Mesenchymal stem cell (in vitro differentiated cells and primary cell): Measurements from ENCODE around the gene DLX2.
A peak's percentile ranks its signal among the peaks of the same experiment; 100 is the strongest.

ENCODE experiments used
- DNase-seq: peaks from one replicate; pipeline ENCODE4 v3.0.0-alpha.2; 2013
- H2AFZ ChIP-seq: one replicate; pipeline ENCODE4 v1.6.1; 2013; ENCODE audit warnings: low read depth, mild to moderate bottlenecking, control low read depth, inconsistent platforms, low read length, moderate library complexity
- H2AK5ac ChIP-seq: 2 replicates; pipeline ENCODE4 v1.6.1; 2013; ENCODE audit warnings: low read length, moderate library complexity, mild to moderate bottlenecking, inconsistent platforms; ENCODE audit not compliant: severe bottlenecking
- H2BK120ac ChIP-seq: one replicate; pipeline ENCODE4 v1.6.1; 2013; ENCODE audit warnings: low read depth, mild to moderate bottlenecking, inconsistent platforms, low read length, moderate library complexity
- H2BK12ac ChIP-seq, 2 experiments: one replicate each; pipeline ENCODE4 v1.6.1; 2013; ENCODE audit warnings: inconsistent platforms in 2 of 2, low read length in 2 of 2, mild to moderate bottlenecking in 2 of 2, moderate library complexity in 2 of 2, control low read depth in 1 of 2
- H2BK15ac ChIP-seq: one replicate; pipeline ENCODE4 v1.6.1; 2013; ENCODE audit warnings: mild to moderate bottlenecking, low read depth, inconsistent platforms; ENCODE audit not compliant: poor library complexity, severe bottlenecking
- H2BK5ac ChIP-seq: 2 replicates; pipeline ENCODE4 v1.6.1; 2013; ENCODE audit warnings: low read depth, mild to moderate bottlenecking, low read length, control low read depth, inconsistent platforms; ENCODE audit not compliant: poor library complexity, severe bottlenecking
- H3K14ac ChIP-seq, 2 experiments: one replicate each; pipeline ENCODE4 v1.6.1; 2013; ENCODE audit warnings: inconsistent platforms in 2 of 2, low read length in 2 of 2, control low read depth in 1 of 2, mild to moderate bottlenecking in 1 of 2, moderate library complexity in 1 of 2
- H3K18ac ChIP-seq, 2 experiments: one replicate each; pipeline ENCODE4 v1.6.1; 2013; ENCODE audit warnings: inconsistent platforms in 2 of 2, low read length in 2 of 2, control low read depth in 1 of 2, low read depth in 1 of 2, mild to moderate bottlenecking in 1 of 2
- H3K23ac ChIP-seq, 2 experiments: one replicate each; pipeline ENCODE4 v1.6.1; 2013; ENCODE audit warnings: inconsistent platforms in 2 of 2, low read length in 2 of 2, mild to moderate bottlenecking in 2 of 2, moderate library complexity in 2 of 2, control low read depth in 1 of 2
- H3K27ac ChIP-seq: 2 replicates; pipeline ENCODE4 v1.5.1; 2013; ENCODE audit warnings: mild to moderate bottlenecking, moderate library complexity, low read length, control low read depth, inconsistent platforms; ENCODE audit not compliant: poor library complexity, severe bottlenecking
- H3K27me3 ChIP-seq, 2 experiments: 2 replicates each; pipeline versions ENCODE4 v1.6.1 to v1.7.0; 2013; ENCODE audit warnings: low read length in 2 of 2, mild to moderate bottlenecking in 2 of 2, moderate library complexity in 2 of 2, control low read depth in 1 of 2, inconsistent platforms in 1 of 2; ENCODE audit not compliant: control insufficient read depth in 1 of 2, insufficient read depth in 1 of 2
- H3K36me3 ChIP-seq, 2 experiments: 2 replicates each; pipeline versions ENCODE4 v1.6.1 to v1.7.0; 2013; ENCODE audit warnings: low read length in 2 of 2, control low read depth in 1 of 2, inconsistent platforms in 1 of 2, low read depth in 1 of 2, mild to moderate bottlenecking in 1 of 2; ENCODE audit not compliant: insufficient read depth in 2 of 2, control insufficient read depth in 1 of 2
- H3K4ac ChIP-seq, 2 experiments: one replicate each; pipeline ENCODE4 v1.6.1; 2013; ENCODE audit warnings: inconsistent platforms in 2 of 2, low read length in 2 of 2, mild to moderate bottlenecking in 2 of 2, moderate library complexity in 2 of 2, control low read depth in 1 of 2, low read depth in 1 of 2
- H3K4me1 ChIP-seq: 2 replicates; pipeline ENCODE4 v1.6.1; 2013; ENCODE audit warnings: low read depth, low read length, control low read depth; ENCODE audit not compliant: control insufficient read depth, insufficient read depth
- H3K4me2 ChIP-seq: 2 replicates; pipeline ENCODE4 v1.6.1; 2013; ENCODE audit warnings: low read length, mild to moderate bottlenecking, inconsistent platforms; ENCODE audit not compliant: poor library complexity, severe bottlenecking
- H3K4me3 ChIP-seq, 2 experiments: 2 replicates each; pipeline versions ENCODE4 v1.5.1 to v1.7.0; 2013; ENCODE audit warnings: low read length in 2 of 2, mild to moderate bottlenecking in 2 of 2, control low read depth in 1 of 2, low read depth in 1 of 2; ENCODE audit not compliant: insufficient read depth in 1 of 2
- H3K79me1 ChIP-seq: replicated peaks from 2 replicates; pipeline ENCODE4 v1.6.1; 2013; ENCODE audit warnings: mild to moderate bottlenecking, control low read depth, low read length, inconsistent platforms; ENCODE audit not compliant: poor library complexity, severe bottlenecking
- H3K9ac ChIP-seq: 2 replicates; pipeline ENCODE4 v1.7.0; 2013; ENCODE audit warnings: mild to moderate bottlenecking, low read length, moderate library complexity
- H3K9me3 ChIP-seq: 2 replicates; pipeline ENCODE4 v1.7.0; 2013; ENCODE audit warnings: mild to moderate bottlenecking, low read length; ENCODE audit not compliant: control insufficient read depth
- H4K8ac ChIP-seq: one replicate; pipeline ENCODE4 v1.6.1; 2013; ENCODE audit warnings: inconsistent platforms, mild to moderate bottlenecking, low read length, moderate library complexity
- H4K91ac ChIP-seq: one replicate; pipeline ENCODE4 v1.6.1; 2013; ENCODE audit warnings: mild to moderate bottlenecking, low read length, inconsistent platforms
- WGBS: methylation state at CpG from one replicate; pipeline ENCODE4 v1.1.7; 2013; ENCODE audit warnings: mixed read lengths; 5-methylcytosine and 5-hydroxymethylcytosine counted together

DLX2 gene

GRCh38 chr2:172107690-172108586 lies 5.2 kb upstream of the DLX2 start:
- no peak overlapping the region for H3K9ac ChIP-seq
- peaks cover 18% of the 10 kb centered on the region for H3K4me1 ChIP-seq
- no peak overlapping the region for H2AFZ ChIP-seq
- no peak overlapping the region for H2BK15ac ChIP-seq
- H3K18ac ChIP-seq, result no peak overlapping the region
- no peaks in the 10 kb centered on the region for H3K36me3 ChIP-seq
- no peak overlapping the region for H2BK5ac ChIP-seq
- peaks cover 36 to 58% of the 10 kb centered on the region in 2 experiments for H3K27me3 ChIP-seq
- no peak for DNase-seq
- H3K79me1 ChIP-seq, result no peaks in the 10 kb centered on the region
- H4K91ac ChIP-seq, result no peak overlapping the region
- H3K14ac ChIP-seq, result no peak overlapping the region
- H3K4me3 ChIP-seq, result peak overlapping the region in 1 of 2 experiments; percentile 39
- H3K4ac ChIP-seq, result no peak overlapping the region
- H2AK5ac ChIP-seq, result no peak overlapping the region
- no peak overlapping the region for H2BK12ac ChIP-seq
- no peak overlapping the region for H4K8ac ChIP-seq
- H3K4me2 ChIP-seq, result peak overlapping the region; percentile 44
- no peak overlapping the region for H2BK120ac ChIP-seq
- H3K9me3 ChIP-seq, result no peaks in the 10 kb centered on the region
- no peak overlapping the region for H3K23ac ChIP-seq
- H3K27ac ChIP-seq, result no peak overlapping the region
- 37% methylated on average over 45 of the region's 51 CpGs for WGBS

- H3K27me3 ChIP-seq, result peaks cover 43 to 69% of the 10 kb centered on the region in 2 experiments
- no peak overlapping the region for H4K91ac ChIP-seq
- H3K36me3 ChIP-seq, result no peaks in the 10 kb centered on the region
- peak overlapping the region in 1 of 2 experiments; percentile 62 for H3K23ac ChIP-seq
- H2AFZ ChIP-seq, result no peak overlapping the region
- H2BK120ac ChIP-seq, result no peak overlapping the region
- H2AK5ac ChIP-seq, result no peak overlapping the region
- peak overlapping the region; percentile 34 to 72 for H3K4me3 ChIP-seq
- DNase-seq, result peak; percentile 57
- peak overlapping the region; percentile 46 for H3K4me2 ChIP-seq
- H3K9ac ChIP-seq, result peak overlapping the region; percentile 30
- no peak overlapping the region for H3K27ac ChIP-seq
- peak overlapping the region; percentile 45 for H4K8ac ChIP-seq
- peaks cover 32% of the 10 kb centered on the region for H3K4me1 ChIP-seq
- no peak overlapping the region for H3K14ac ChIP-seq
- WGBS, result 7% methylated on average over 44 of the region's 44 CpGs
- no peak overlapping the region for H2BK5ac ChIP-seq
- no peaks in the 10 kb centered on the region for H3K79me1 ChIP-seq
- H2BK15ac ChIP-seq, result no peak overlapping the region
- no peak overlapping the region for H3K18ac ChIP-seq
- no peak overlapping the region for H3K4ac ChIP-seq
- H2BK12ac ChIP-seq, result no peak overlapping the region
- H3K9me3 ChIP-seq, result no peaks in the 10 kb centered on the region
Measured at GRCh38 chr2:172106108-172106961, 3.6 kb upstream of the DLX2 start.

- Histone ChIP-seq H3K79me1 (no peaks in the 10 kb centered on the region), H3K4ac (no peak overlapping the region), H2BK120ac (no peak overlapping the region), H3K9me3 (no peaks in the 10 kb centered on the region), H3K18ac (no peak overlapping the region), H3K27ac (no peak overlapping the region), H3K9ac (no peak overlapping the region), H3K23ac (no peak overlapping the region), H2BK15ac (no peak overlapping the region), H3K36me3 (no peaks in the 10 kb centered on the region), H4K8ac (no peak overlapping the region), H3K4me2 (peak overlapping the region; percentile 46), H3K27me3 (peaks cover 50 to 76% of the 10 kb centered on the region in 2 experiments), H4K91ac (no peak overlapping the region), H3K14ac (no peak overlapping the region), H2BK12ac (no peak overlapping the region), H2BK5ac (no peak overlapping the region), H3K4me1 (peaks cover 39% of the 10 kb centered on the region), H2AK5ac (no peak overlapping the region), H2AFZ (no peak overlapping the region), H3K4me3 (peak overlapping the region in 1 of 2 experiments; percentile 72)
- peak; percentile 7 for DNase-seq
- WGBS, result 12% methylated on average over 23 of the region's 23 CpGs
Measured at GRCh38 chr2:172105471-172106107, 2.9 kb upstream of the DLX2 start.
